GM23338 (cell line): ENCODE data around the gene ZNRF1. TPM values are rescaled to one million over a fixed set of nuclear protein-coding genes. Genes with fewer than 3 reads are reported as not detected.

Experiments
- ATAC-seq: fragments of 200-7000 bp; cut with Tn5 transposase; 3 replicates; pipeline ENCODE4 v1.9.1; 2020
- DNase-seq: peaks from one replicate; pipeline ENCODE4 v3.0.0-alpha.2; 2015; ENCODE audit warnings: low spot score
- H2AFZ ChIP-seq: fragments of 200-600 bp; sonication (generic); 2 replicates; pipeline ENCODE4 v1.8.0; 2016; ENCODE audit warnings: antibody characterized with exemption, mild to moderate bottlenecking, moderate library complexity
- H3F3A ChIP-seq: fragments of 200-600 bp; sonication (generic); replicated peaks from 2 replicates; pipeline ENCODE4 v1.8.0; 2017; ENCODE audit warnings: antibody characterized with exemption, mixed run types, low read depth
- H3K27ac ChIP-seq: fragments of 200-600 bp; sonication (generic); 2 replicates; pipeline ENCODE4 v1.6.1; 2016; ENCODE audit warnings: low read depth
- H3K27me3 ChIP-seq: fragments of 200-600 bp; sonication (generic); 2 replicates; pipeline ENCODE4 v1.8.0; 2016; ENCODE audit warnings: mild to moderate bottlenecking, mixed run types, moderate library complexity; ENCODE audit not compliant: insufficient read depth
- H3K36me3 ChIP-seq: fragments of 200-600 bp; sonication (generic); 2 replicates; pipeline ENCODE4 v1.8.0; 2016; ENCODE audit warnings: mild to moderate bottlenecking; ENCODE audit not compliant: insufficient read depth
- H3K4me1 ChIP-seq: fragments of 200-600 bp; sonication (generic); 2 replicates; pipeline ENCODE4 v1.8.0; 2016; ENCODE audit warnings: mild to moderate bottlenecking, moderate library complexity; ENCODE audit not compliant: insufficient read depth
- H3K4me2 ChIP-seq: fragments of 200-600 bp; sonication (generic); 2 replicates; pipeline ENCODE4 v1.7.1; 2017; ENCODE audit warnings: mixed run types
- H3K4me3 ChIP-seq: fragments of 200-600 bp; sonication (generic); 2 replicates; pipeline ENCODE4 v1.6.1; 2016; ENCODE audit warnings: mixed run types
- H3K79me2 ChIP-seq: fragments of 200-600 bp; sonication (generic); replicated peaks from 2 replicates; pipeline ENCODE4 v1.8.0; 2017; ENCODE audit warnings: mild to moderate bottlenecking; ENCODE audit not compliant: insufficient read depth
- H3K9me2 ChIP-seq: fragments of 200-600 bp; sonication (generic); 2 replicates; pipeline ENCODE4 v1.8.0; 2017; ENCODE audit not compliant: insufficient read depth
- H4K20me1 ChIP-seq: fragments of 200-600 bp; sonication (generic); replicated peaks from 2 replicates; pipeline ENCODE4 v1.8.0; 2017; ENCODE audit warnings: mild to moderate bottlenecking; ENCODE audit not compliant: insufficient read depth
- H3K27ac Mint-ChIP-seq: 2 replicates; pipeline ENCODE4 v1.8.0; 2020; ENCODE audit warnings: inconsistent platforms, mild to moderate bottlenecking, moderate library complexity, mixed read lengths
- H3K27me3 Mint-ChIP-seq: 3 replicates; pipeline ENCODE4 v1.8.0; 2022; ENCODE audit warnings: low read depth, mild to moderate bottlenecking, moderate library complexity, mixed read lengths, inconsistent platforms; ENCODE audit not compliant: insufficient read depth, poor library complexity
- H3K36me3 Mint-ChIP-seq: 3 replicates; pipeline ENCODE4 v1.8.0; 2021; ENCODE audit warnings: low read depth, mild to moderate bottlenecking, inconsistent platforms, moderate library complexity, mixed read lengths
- H3K4me1 Mint-ChIP-seq: 3 replicates; pipeline ENCODE4 v1.8.0; 2020; ENCODE audit warnings: mild to moderate bottlenecking, inconsistent platforms, mixed read lengths
- H3K4me3 Mint-ChIP-seq: 3 replicates; pipeline ENCODE4 v1.8.0; 2021; ENCODE audit warnings: moderate library complexity, mild to moderate bottlenecking, inconsistent platforms, mixed read lengths
- H3K9me3 Mint-ChIP-seq: 3 replicates; pipeline ENCODE4 v1.8.0; 2020; ENCODE audit warnings: moderate library complexity, mild to moderate bottlenecking, inconsistent platforms, mixed read lengths
- CTCF ChIP-seq, 2 experiments: fragments of 200-600 bp in 1 of 2; sonication (generic) in 1 of 2; conservative IDR thresholded peaks; 2 replicates each; pipeline versions ENCODE4 v1.5.1 to v1.6.1; 2016 to 2017; ENCODE audit warnings: antibody characterized with exemption in 2 of 2, low read depth in 2 of 2, mild to moderate bottlenecking in 2 of 2, moderate library complexity in 1 of 2
- ETS1 ChIP-seq: IDR thresholded peaks from 2 replicates; pipeline ENCODE4 v1.6.1; 2016; ENCODE audit warnings: antibody characterized with exemption
- EZH2 ChIP-seq: fragments of 200-600 bp; sonication (generic); IDR thresholded peaks from one replicate; pipeline ENCODE4 v1.8.0; 2017; ENCODE audit warnings: antibody characterized with exemption, mild to moderate bottlenecking, low read depth; ENCODE audit not compliant: unreplicated experiment
- JUNB ChIP-seq: IDR thresholded peaks from one replicate; pipeline ENCODE4 v1.6.1; 2016; ENCODE audit warnings: antibody characterized with exemption; ENCODE audit not compliant: unreplicated experiment
- NANOG ChIP-seq: IDR thresholded peaks from 2 replicates; pipeline ENCODE4 v1.6.1; 2016; ENCODE audit warnings: antibody characterized with exemption, borderline replicate concordance
- POLR2AphosphoS5 ChIP-seq: IDR thresholded peaks from 2 replicates; pipeline ENCODE4 v1.6.1; 2016; ENCODE audit warnings: antibody characterized with exemption, low read depth
- REST ChIP-seq: IDR thresholded peaks from one replicate; pipeline ENCODE4 v1.6.1; 2018; ENCODE audit warnings: antibody characterized with exemption; ENCODE audit not compliant: unreplicated experiment
- STAT1 ChIP-seq: IDR thresholded peaks from one replicate; pipeline ENCODE4 v1.6.1; 2016; ENCODE audit warnings: antibody characterized with exemption; ENCODE audit not compliant: unreplicated experiment
- ZNF114 ChIP-seq: fragments of 250-450 bp; sonication (Bioruptor Pico); IDR thresholded peaks from 2 replicates; pipeline ENCODE4 v1.5.0; 2020; ENCODE audit warnings: mild to moderate bottlenecking, moderate library complexity
- ZNF331 ChIP-seq: fragments of 250-450 bp; sonication (Bioruptor Pico); IDR thresholded peaks from 2 replicates; pipeline ENCODE4 v1.5.0; 2020; ENCODE audit warnings: low read depth, mild to moderate bottlenecking, moderate library complexity
- ZNF462 ChIP-seq: fragments of 250-450 bp; sonication (Bioruptor Pico); IDR thresholded peaks from 2 replicates; pipeline ENCODE4 v1.5.0; 2020; ENCODE audit warnings: mild to moderate bottlenecking, moderate library complexity
- polyA plus RNA-seq: library from polyadenylated mRNA; unstranded; fragments of >200 nt; fragmentation: Nextera tagmentation; extraction: Ambion mirVana; gene quantifications from 2 replicates; pipeline ENCODE4 v1.2.1, GENCODE V29; 2016
- total RNA-seq: library from RNA; depleted of rRNA; stranded (reverse); fragments of >200 nt; shearing (Covaris generic); gene quantifications from 2 replicates; pipeline ENCODE4 v1.2.3, GENCODE V29; 2014

Gene ZNRF1
- total and polyA plus RNA-seq, 2 experiments from 2014 or later = 22.4 to 42.1 TPM

GRCh38 chr16:75027520-75028300, 28.9 kb downstream of the ZNRF1 start:
- no peak for TF ChIP-seq NANOG
- no peak for TF ChIP-seq CTCF (conservative IDR thresholded peaks at IDR 0.05; ENCODE audit: low read depth in 2 of 2)
- no peak for TF ChIP-seq ZNF331 (CRISPR knock-in tag)
- TF ChIP-seq ZNF114 = no peak
- TF ChIP-seq JUNB = no peak
- TF ChIP-seq REST = no peak
- TF ChIP-seq EZH2 = no peak
- no peak for TF ChIP-seq ZNF462 (CRISPR knock-in tag)
- TF ChIP-seq POLR2AphosphoS5 = no peak
- TF ChIP-seq ETS1 = no peak
- no peak for TF ChIP-seq STAT1
- Histone ChIP-seq H3K9me2 (no peaks in the 10 kb centered on the region), H2AFZ (no peak overlapping the region), H3K36me3 (no peaks in the 10 kb centered on the region), H3K4me3 (no peak overlapping the region), H3K27ac (no peak overlapping the region), H3F3A (no peaks in the 10 kb centered on the region), H3K4me2 (no peak overlapping the region), H3K79me2 (peaks cover 97% of the 10 kb centered on the region), H4K20me1 (peaks cover 8% of the 10 kb centered on the region; the same call in 1 of the 2 replicates), H3K4me1 (no peaks in the 10 kb centered on the region; the same call in 1 of the 2 replicates), H3K27me3 (no peaks in the 10 kb centered on the region)
- Mint-ChIP-seq H3K27ac (no peak overlapping the region), H3K4me1 (peaks cover 11% of the 10 kb centered on the region; the same call in 1 of the 3 replicates), H3K9me3 (0 out of 3 replicates have a peak, but pooled peaks cover 3% of the 10 kb centered on the region), H3K4me3 (no peak overlapping the region), H3K27me3 (peaks cover 2% of the 10 kb centered on the region), H3K36me3 (peaks cover 8% of the 10 kb centered on the region)
- DNase-seq = no peak
- no peak for ATAC-seq
